ENCODE measurements around the gene CASP8.

The CASP8 gene

DNA sequence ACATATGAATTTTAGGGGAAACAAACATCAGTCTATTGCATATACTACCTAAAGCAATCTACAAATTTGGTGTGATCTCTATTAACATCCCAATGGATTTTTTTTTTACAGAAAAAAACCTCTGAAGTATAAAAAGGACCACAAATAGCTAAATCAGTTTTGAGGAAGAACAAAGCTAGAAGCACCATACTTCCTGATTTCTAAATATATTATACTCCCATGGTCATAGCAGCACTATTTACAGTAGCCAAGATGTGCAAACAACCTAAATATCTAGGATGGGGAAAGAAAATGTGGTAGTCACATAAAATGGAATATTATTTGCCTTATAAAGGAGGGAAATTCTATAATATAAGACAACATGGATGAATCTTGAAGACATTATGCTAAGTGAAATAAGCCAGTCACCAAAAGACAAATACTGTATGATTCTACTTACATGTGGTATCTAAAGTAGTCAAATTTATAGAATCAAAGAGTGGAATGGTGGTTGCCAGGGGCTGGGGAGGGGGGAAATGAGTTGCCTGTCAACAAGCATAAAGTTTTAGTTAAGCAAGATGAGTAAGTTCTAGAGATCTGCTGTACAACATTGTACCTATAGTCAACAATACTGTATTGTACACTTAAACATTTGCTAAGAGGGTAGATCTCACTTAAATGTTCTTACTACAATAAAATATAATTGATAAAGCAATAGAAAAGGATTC, 17.6 kb upstream of the CASP8 start:
- DNase-seq (ENCODE audit: low spot score) = no peak

- no peak for DNase-seq (ENCODE audit: low spot score)
Observed at GRCh38 chr2:201244829-201245228, 15.5 kb upstream of the CASP8 start.

DNA sequence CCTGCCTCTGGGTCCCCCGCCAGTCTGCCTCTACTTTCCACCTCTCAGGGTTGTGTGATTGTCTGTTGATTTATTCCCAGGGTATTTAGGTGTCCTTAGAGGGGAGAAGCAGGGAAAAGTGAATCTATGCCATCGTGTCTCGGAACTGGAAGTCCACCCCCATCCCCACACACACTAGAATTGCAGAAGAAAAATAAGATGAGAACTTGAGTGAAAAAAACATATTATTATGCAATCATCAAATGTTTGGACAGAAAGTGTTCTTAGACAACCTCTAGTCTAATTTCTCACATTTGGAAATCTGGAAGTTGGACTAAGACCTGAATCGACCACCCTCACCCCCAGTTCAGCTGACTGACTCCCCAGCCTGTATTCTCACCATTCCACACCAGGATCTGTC, 14.1 kb upstream of the CASP8 start:
- no peak for DNase-seq (ENCODE audit: low spot score)

- DNase-seq (ENCODE audit: low spot score) = no peak
Observed at GRCh38 chr2:201248288-201248844, 12.0 kb upstream of the CASP8 start.

DNA sequence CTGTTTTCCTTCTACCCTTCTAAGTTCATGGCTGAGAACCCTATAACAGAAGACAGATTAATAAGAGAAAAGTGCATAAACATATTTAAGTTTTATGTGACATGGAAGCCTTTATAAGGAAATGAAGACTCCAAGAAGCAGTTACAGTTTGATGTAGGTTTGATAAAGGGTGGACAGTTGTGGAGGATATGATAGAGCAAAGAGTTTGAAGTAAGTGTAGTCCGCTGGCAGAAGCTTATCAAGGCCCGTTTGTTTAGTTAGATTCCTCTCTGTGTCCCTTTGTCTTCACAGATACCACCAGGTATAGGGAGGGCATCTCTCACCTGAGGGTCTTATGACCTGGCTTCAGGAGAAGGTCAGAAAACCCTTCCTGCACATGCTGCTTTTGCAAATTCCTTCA, 10.4 kb upstream of the CASP8 start:
- DNase-seq (ENCODE audit: low spot score) = no peak

DNA sequence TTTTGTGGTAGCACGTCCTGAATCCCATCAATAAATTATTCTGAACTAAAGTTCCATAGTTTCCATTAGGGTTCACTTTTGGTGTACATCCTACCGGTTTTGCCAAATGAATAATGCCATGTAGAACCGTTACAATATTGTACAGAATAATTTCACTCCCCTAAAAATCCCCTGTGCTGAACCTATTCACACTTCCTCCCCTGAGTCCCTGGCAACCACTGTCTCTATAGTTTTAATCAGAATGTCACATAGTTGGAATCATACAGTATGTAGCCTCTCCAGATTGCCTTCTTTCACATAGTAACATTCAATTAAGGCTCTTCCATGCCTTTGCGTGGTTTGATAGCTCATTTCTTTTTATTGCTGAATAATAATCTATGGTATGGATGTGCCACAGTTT, 9.6 kb upstream of the CASP8 start:
- no peak for DNase-seq (ENCODE audit: low spot score)

GRCh38 chr2:201254081-201254730, 6.1 kb upstream of the CASP8 start:
- DNase-seq (ENCODE audit: low spot score) = no peak

DNA sequence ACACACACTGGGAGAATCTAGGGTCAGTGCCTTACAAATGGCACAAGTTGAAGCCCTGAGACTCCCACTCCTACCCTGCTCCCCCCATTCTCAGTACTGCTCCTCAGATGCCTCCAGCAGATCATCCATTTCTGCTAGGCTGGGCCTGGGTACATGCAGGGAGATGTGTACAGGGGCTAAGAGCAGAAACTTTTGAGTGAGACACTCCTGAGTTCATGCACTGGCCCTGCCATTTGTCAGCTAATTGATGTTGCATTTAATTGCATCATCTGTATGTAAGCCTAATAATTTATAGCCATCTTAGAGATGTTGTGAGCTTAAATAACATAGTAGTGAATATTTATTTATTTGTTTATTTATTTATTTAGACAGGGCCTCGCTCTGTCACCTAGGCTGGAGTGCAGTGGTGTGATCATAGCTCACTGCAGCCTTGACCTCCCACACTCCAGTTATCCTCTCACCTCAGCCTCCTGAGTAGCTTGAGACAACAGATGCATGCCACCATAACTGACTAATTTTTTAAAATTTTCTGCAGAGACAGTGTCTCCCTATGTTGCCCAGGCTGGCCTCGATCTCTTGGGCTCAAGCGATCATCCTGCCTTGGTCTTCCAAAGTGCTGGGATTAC, 4.8 kb upstream of the CASP8 start:
- no peak for DNase-seq (ENCODE audit: low spot score)

DNA sequence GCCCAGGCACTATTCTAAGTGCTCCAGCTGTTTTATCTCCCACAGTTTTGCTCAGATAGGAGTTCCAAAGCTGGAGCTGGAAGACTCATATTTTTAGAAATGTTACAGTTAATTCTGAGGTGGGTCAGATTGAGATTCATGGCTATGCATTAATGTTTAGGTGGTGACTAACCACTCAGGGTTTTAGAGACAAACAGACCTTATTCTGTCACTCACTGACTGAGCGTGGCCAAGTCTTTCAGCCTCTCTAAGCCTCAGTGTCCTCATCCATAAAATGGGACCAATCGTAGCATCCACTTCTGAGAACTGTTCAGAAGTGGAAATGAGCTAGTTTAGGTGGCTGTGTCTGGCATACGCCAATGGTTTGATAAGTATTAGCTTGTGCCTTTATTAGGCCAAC, 4.3 kb upstream of the CASP8 start:
- no peak for DNase-seq (ENCODE audit: low spot score)

DNA sequence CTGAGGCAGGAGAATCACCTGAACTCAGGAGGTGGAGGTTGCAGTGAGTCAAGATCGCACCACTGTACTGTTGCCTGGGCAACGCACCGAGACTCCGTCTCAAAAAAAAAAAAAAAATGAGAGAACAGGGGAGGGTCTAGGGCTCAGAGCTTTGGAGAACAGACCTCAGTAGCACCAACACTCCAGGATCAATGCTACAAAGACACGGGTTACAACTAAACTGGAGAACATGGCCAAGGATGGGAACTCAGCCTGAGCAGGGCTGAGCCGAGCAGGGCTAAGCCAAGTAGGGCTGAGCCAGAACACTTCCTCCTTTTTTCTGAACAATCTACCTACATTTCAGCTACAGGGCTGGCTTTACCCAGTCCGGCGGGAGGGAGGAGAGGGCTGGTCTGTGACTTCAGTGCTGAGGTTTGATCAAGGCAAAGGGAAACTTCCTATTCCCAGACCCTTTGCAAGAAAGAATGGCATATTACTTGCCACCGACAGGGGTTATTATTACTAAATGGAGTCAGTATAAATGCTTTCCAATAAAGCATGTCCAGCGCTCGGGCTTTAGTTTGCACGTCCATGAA, 2.9 kb upstream of the CASP8 start:
- DNase-seq (ENCODE audit: low spot score) = peak; percentile 53

- DNase-seq (ENCODE audit: low spot score) = peak; percentile 44
Observed at GRCh38 chr2:201257956-201258665, 2.2 kb upstream of the CASP8 start.

DNA sequence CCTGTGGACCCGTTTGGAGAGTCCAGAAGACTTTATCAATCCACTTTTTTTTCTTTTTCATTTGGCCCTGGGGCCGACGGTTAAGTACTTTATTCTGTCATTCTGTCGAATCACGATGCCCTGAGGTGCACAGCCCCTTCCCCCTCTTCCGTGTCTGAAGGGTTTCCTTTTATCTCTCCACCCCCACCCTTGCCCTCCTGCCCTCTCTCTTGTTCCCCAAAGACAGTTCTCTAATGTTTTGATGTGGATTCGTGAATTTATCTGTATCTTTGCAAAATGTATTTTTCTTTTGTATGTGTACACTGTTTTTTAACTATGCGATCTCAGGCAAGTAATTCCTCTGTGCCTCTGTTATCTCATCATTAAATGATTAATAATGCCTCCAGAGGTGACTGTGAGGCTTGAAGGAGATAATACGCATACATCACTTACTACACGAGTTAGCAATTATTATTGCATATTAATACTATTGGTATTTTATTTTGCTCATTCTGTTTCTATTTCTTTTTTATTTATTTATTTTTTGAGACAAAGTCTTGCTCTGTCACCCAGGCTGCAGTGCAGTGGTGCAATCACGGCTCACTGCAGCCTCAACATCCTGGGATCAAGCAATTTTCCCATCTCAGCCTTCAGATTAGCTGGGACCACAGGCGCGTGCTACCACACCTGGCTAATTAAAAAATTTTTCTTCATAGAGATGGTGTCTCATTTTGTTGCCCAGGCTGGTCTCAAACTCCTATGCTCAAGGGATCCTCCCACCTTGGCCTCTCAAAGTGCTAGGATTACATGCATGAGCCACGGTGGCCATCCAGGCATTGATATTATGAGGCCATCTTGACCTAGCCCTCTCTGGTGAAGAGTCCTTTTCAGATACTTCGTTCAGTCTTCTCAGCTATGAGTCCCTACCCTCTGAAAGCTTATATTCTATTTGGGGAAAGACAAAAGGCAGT, 1.4 kb upstream of the CASP8 start:
- DNase-seq (ENCODE audit: low spot score) = no peak

DNA sequence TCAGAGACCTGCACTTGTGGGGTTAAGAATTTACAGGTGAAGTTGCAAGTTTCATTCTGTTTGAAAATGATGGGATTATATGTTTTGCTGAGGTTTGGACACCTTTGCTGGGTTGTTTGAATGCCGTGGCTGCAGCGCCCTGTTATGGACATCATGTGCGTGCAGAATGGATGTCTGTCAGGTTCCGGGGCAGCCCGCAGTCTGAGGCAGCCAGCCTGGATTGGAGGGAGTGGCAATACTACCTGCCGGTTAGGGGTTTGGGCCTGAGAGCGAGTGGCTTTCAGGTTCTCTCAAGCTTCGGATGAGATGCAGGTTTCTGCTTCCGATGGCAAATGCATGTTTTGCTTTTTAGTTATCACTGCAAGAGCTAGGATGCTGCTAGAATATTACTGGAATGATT, 1.1 kb downstream of the CASP8 start:
- no peak for DNase-seq (ENCODE audit: low spot score)

GRCh38 chr2:201261906-201262305, 1.6 kb downstream of the CASP8 start:
- DNase-seq (ENCODE audit: low spot score) = no peak

DNA sequence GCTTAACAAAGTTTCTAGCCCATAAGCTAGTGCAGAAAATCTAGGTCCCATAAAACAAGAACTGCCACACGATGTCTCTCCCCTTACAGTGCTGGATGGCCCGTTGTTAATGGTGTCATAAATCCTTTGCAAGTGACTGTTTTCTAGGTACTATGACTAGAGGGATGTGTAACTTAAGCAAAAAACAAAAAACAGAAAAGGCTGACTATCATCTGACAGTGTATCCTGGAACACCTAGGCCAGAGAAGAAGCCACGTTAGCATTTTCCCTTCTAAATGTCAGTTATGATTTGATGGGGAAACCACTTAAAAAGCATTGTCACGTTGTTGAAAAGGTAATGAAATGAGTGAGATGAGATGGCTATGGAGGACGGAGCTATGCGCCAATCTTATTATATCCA, 2.4 kb downstream of the CASP8 start:
- no peak for DNase-seq (ENCODE audit: low spot score)

- no peak for DNase-seq (ENCODE audit: low spot score)
Observed at GRCh38 chr2:201263779-201264178, 3.4 kb downstream of the CASP8 start.

DNA sequence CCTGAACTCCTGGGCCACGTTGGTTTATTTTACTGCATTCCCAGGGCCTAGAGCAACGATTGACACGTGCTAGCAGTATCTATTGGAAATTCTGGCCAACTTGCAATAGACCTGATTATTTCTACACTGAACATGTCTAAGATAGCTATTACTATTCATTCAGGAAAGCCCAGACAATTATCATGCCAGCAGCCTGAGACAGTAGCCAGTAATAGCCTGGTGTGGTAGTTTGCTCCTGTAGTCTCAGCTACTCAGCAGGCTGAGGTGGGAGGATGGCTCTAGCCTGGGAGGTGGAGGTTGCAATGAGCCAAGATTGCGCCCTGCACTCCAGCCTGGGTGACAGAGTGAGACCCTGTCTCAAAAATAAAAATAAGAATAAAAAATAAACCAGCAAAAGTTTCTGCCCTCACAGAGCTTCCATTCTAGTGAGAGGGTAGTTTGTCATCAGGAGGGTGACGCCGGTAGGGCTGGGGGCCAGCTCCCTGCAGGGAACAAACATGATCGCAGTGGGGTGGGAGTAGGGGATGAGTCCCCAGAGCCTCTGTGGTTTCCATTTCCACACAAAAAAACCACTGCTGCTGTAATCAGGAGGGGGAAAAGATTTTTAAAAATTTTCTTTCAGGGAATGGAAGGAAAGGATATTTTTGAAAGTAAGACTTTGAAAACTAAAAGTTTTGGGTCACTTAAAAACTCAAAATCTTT, 4.3 kb downstream of the CASP8 start:
- DNase-seq (ENCODE audit: low spot score) = no peak

DNA sequence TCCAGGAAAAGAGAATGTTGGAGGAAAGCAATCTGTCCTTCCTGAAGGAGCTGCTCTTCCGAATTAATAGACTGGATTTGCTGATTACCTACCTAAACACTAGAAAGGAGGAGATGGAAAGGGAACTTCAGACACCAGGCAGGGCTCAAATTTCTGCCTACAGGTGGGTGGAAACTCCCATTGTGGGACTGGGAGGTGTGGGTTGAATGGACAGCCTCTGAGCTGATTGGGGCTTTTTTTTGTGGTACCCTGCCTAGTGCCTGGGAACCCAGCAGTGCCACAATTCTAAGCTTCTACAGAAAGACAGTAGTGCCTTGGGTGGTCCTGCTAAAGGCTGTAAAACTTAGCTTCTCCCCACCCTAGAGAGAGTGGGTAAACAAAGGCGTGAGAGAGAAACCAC, 6.3 kb downstream of the CASP8 start:
- DNase-seq (ENCODE audit: low spot score) = no peak

DNA sequence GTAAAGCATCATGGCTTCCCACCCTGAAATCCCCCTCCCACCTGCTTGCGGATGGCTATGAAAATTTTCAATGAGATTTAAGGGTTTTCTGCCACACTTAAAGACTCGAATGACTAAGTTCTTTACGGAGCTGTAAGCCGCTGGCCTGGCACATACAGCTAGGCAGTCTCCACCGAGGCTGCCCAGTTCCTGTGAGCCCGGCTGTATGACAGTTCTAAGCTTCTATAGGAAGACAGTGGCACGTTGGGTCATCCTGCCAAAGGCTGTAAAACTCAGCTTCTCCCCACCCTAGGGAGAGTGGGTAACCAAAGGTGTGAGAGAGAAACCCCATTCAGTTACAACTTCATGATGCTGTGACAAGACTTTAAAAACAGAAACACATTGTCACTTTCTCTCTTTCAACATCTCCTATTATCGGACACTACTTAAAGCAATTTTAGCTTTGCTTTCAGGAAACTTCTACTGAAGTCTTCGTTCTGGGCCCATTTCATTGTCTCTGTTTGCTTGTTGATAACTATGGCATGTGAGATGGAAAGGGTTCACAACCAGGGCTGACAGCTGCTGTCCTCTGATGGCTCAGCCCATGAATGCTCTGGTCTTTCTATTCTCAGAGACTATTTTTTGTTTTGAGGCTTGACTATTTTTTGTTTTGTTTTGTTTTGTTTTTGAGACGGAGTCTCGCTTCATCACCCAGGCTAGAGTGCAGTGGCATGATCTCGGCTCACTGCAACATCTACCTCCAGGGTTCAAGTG, 7.1 kb downstream of the CASP8 start:
- no peak for DNase-seq (ENCODE audit: low spot score)

DNA sequence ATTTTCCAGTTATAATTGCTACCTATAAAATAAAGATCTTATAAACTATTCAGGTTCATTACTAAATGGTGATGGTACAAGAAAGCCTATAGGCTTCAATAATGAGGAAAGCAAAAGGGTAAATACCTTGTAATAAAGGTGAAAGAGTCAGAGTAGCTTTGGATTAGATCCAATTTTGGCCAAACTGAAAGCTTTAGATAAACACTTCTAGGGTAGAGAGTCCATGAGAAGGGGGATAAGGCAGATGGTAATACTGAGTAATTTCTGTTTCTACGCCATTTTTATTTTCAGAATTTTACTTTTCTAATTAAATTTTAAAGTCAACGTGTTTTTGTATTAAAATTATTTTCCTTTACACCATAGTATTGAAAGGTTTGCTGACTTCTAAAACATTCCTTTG, 9.4 kb downstream of the CASP8 start:
- DNase-seq (ENCODE audit: low spot score) = no peak
